Upper lobe of left lung (tissue), 6 donors: ENCODE results near the gene LYPD4. TPM values are rescaled to one million over a fixed set of nuclear protein-coding genes. Genes with fewer than 3 reads are reported as not detected.
A peak's percentile ranks its signal among the peaks of the same experiment; 100 is the strongest.

Experiments used
- ATAC-seq, 2 donors: fragments of 200-7000 bp; cut with Tn5 transposase; one replicate each; pipeline ENCODE4 v1.9.1; 2022; ENCODE audit warnings: mild to moderate bottlenecking in 2 of 2, moderate library complexity in 2 of 2; ENCODE audit not compliant: low FRiP score in 2 of 2
- DNase-seq, 2 donors: peaks; one replicate each; pipeline ENCODE4 v3.0.0-alpha.2; 2019 to 2020
- H3K27ac ChIP-seq, 4 donors: fragments of 200-600 bp; sonication (generic); one replicate each; pipeline ENCODE4 v1.5.1; 2016 to 2019
- H3K27me3 ChIP-seq, 4 donors: fragments of 200-600 bp; sonication (generic); one replicate each; pipeline ENCODE4 v1.5.1; 2017 to 2019
- H3K36me3 ChIP-seq, 4 donors: fragments of 200-600 bp; sonication (generic); one replicate each; pipeline ENCODE4 v1.5.1; 2016 to 2019
- H3K4me1 ChIP-seq, 4 donors: fragments of 200-600 bp; sonication (generic); one replicate each; pipeline ENCODE4 v1.5.1; 2018 to 2019
- H3K4me3 ChIP-seq, 4 donors: fragments of 200-600 bp; sonication (generic); one replicate each; pipeline ENCODE4 v1.5.1; 2017 to 2019; ENCODE audit warnings: mild to moderate bottlenecking in 2 of 4, moderate library complexity in 1 of 4
- H3K9me3 ChIP-seq, 4 donors: fragments of 200-600 bp; sonication (generic); one replicate each; pipeline ENCODE4 v1.5.1; 2018 to 2019
- CTCF ChIP-seq, 6 experiments: fragments of 450-650 bp in 4 of 6; fragments of 200-600 bp in 2 of 6; sonication (generic) in 2 of 6; IDR thresholded peaks; one replicate each; pipeline ENCODE4 v1.5.1; 2016 to 2019; ENCODE audit warnings: antibody characterized with exemption in 6 of 6
- EP300 ChIP-seq, 4 donors: sonication (generic); formaldehyde crosslinking; IDR thresholded peaks; one replicate each; pipeline ENCODE4 v1.5.1; 2017; ENCODE audit warnings: antibody characterized with exemption in 4 of 4, control low read depth in 2 of 4
- POLR2A ChIP-seq, 4 donors: fragments of 450-650 bp; IDR thresholded peaks; one replicate each; pipeline ENCODE4 v1.5.1; 2016 to 2017; ENCODE audit warnings: antibody characterized with exemption in 4 of 4, mild to moderate bottlenecking in 2 of 4
- POLR2AphosphoS5 ChIP-seq, 2 donors: sonication (generic); formaldehyde crosslinking; IDR thresholded peaks; one replicate each; pipeline ENCODE4 v1.5.1; 2017; ENCODE audit warnings: antibody characterized with exemption in 2 of 2
- WGBS, 2 donors: methylation state at CpG; one replicate each; pipeline ENCODE4 v1.1.5; 2017 to 2018; 5-methylcytosine and 5-hydroxymethylcytosine counted together
- total RNA-seq, 6 donors: library from RNA; depleted of rRNA in 4 of 6; stranded (reverse); fragments of >200 nt in 4 of 6; gene quantifications; one replicate each; pipeline versions ENCODE4 v1.1.0 to v1.2.1, GENCODE V29; 2016 to 2021
- donor health status: DM: no; HTN: no; CAD: no; lungs with moderate emphysema.
- donor health status: DM: no; HTN: yes; CAD: no; lungs with severe emphysema.

The LYPD4 gene
- total RNA-seq, 6 donors from 2014 or later = not detected

- H3K4me3 ChIP-seq = no peak overlapping the region
- ATAC-seq = no peak
- H3K4me1 ChIP-seq = peaks cover 50 to 70% (median 61%) of the 10 kb centered on the region in 4 donors
- H3K27me3 ChIP-seq = no peaks in the 10 kb centered on the region
- no peak overlapping the region for H3K27ac ChIP-seq
- H3K9me3 ChIP-seq = no peaks in the 10 kb centered on the region
- H3K36me3 ChIP-seq = peaks cover 18 to 82% (median 55%) of the 10 kb centered on the region in 4 donors
- DNase-seq = no peak
- TF ChIP-seq POLR2AphosphoS5 (IDR thresholded peaks at IDR 0.05) (no peak), POLR2A (IDR thresholded peaks at IDR 0.05) (no peak), CTCF (IDR thresholded peaks at IDR 0.05) (no peak), EP300 (IDR thresholded peaks at IDR 0.05) (no peak)
- WGBS, 2 donors = 89 to 90% methylated on average over 2 to 5 of the region's 5 CpGs
These were observed 19.9 kb upstream of the LYPD4 start for GRCh38 chr19:41864374-41864773.

GRCh38 chr19:41863209-41863931 lies 18.9 kb upstream of the LYPD4 start:
- Histone ChIP-seq H3K9me3 (no peaks in the 10 kb centered on the region), H3K27me3 (no peaks in the 10 kb centered on the region), H3K4me1 (peaks cover 51 to 65% (median 54%) of the 10 kb centered on the region in 4 donors), H3K27ac (no peak overlapping the region), H3K36me3 (peaks cover 13 to 72% (median 46%) of the 10 kb centered on the region in 4 donors), H3K4me3 (no peak overlapping the region)
- TF ChIP-seq POLR2AphosphoS5 (IDR thresholded peaks at IDR 0.05) = no peak
- TF ChIP-seq EP300 (IDR thresholded peaks at IDR 0.05) = no peak
- TF ChIP-seq CTCF (IDR thresholded peaks at IDR 0.05) = no peak
- no peak for TF ChIP-seq POLR2A (IDR thresholded peaks at IDR 0.05)
- 82 to 84% methylated on average over 11 of the region's 11 CpGs for WGBS, 2 donors
- no peak for DNase-seq
- no peak for ATAC-seq

- Histone ChIP-seq H3K27ac (no peak overlapping the region), H3K4me1 (peaks cover 43 to 58% (median 47%) of the 10 kb centered on the region in 4 donors)
These were observed 18.0 kb upstream of the LYPD4 start for GRCh38 chr19:41862445-41862986.

GRCh38 chr19:41861846-41862245 lies 17.4 kb upstream of the LYPD4 start:
- Histone ChIP-seq H3K27ac (no peak overlapping the region), H3K4me1 (peaks cover 39 to 51% (median 42%) of the 10 kb centered on the region in 4 donors), H3K9me3 (no peaks in the 10 kb centered on the region), H3K4me3 (peak overlapping the region in 1 of 4 donors; percentile 97), H3K27me3 (no peaks in the 10 kb centered on the region), H3K36me3 (peaks cover 13 to 57% (median 42%) of the 10 kb centered on the region in 4 donors)
- no peak for ATAC-seq
- no peak for DNase-seq
- WGBS, 2 donors = 66 to 71% methylated on average over 9 of the region's 9 CpGs
- TF ChIP-seq EP300 (IDR thresholded peaks at IDR 0.05) = no peak
- TF ChIP-seq CTCF (IDR thresholded peaks at IDR 0.05) = no peak
- TF ChIP-seq POLR2AphosphoS5 (IDR thresholded peaks at IDR 0.05) = no peak
- TF ChIP-seq POLR2A (IDR thresholded peaks at IDR 0.05) = no peak

More at GRCh38 chr19:41862445-41862986, 18.0 kb upstream of the LYPD4 start:
- no peaks in the 10 kb centered on the region for H3K9me3 ChIP-seq
- 63 to 84% methylated on average over 2 of the region's 2 CpGs for WGBS, 2 donors
- no peaks in the 10 kb centered on the region for H3K27me3 ChIP-seq
- H3K36me3 ChIP-seq = peaks cover 13 to 63% (median 44%) of the 10 kb centered on the region in 4 donors
- ATAC-seq (no peak), DNase-seq (no peak)
- no peak for TF ChIP-seq CTCF (IDR thresholded peaks at IDR 0.05)
- no peak for TF ChIP-seq POLR2AphosphoS5 (IDR thresholded peaks at IDR 0.05)
- no peak for TF ChIP-seq EP300 (IDR thresholded peaks at IDR 0.05)
- TF ChIP-seq POLR2A (IDR thresholded peaks at IDR 0.05) = no peak
- peak overlapping the region in 1 of 4 donors; percentile 10 for H3K4me3 ChIP-seq
